Measurements from ENCODE around the gene GFOD2. TPM values are rescaled to one million over a fixed set of nuclear protein-coding genes. Genes with fewer than 3 reads are reported as not detected.

The GFOD2 gene
- total RNA-seq, 1 experiment from 2014 or later, result 23.9 TPM

GRCh38 chr16:67709050-67709449 lies 10.1 kb downstream of the GFOD2 start:
- no peaks in the 10 kb centered on the region for H3K27me3 Mint-ChIP-seq (ENCODE audit: unreplicated experiment)
- H3K9me3 Mint-ChIP-seq (ENCODE audit: low read depth, unreplicated experiment), result no peaks in the 10 kb centered on the region
- CTCF ChIA-PET, result interaction anchor here (0.5 kb wide), 1 partner anchor 94 kb away, joined by 6 read pairs; no protein-coding TSS in a partner anchor
- TF ChIP-seq, protein P1, sequence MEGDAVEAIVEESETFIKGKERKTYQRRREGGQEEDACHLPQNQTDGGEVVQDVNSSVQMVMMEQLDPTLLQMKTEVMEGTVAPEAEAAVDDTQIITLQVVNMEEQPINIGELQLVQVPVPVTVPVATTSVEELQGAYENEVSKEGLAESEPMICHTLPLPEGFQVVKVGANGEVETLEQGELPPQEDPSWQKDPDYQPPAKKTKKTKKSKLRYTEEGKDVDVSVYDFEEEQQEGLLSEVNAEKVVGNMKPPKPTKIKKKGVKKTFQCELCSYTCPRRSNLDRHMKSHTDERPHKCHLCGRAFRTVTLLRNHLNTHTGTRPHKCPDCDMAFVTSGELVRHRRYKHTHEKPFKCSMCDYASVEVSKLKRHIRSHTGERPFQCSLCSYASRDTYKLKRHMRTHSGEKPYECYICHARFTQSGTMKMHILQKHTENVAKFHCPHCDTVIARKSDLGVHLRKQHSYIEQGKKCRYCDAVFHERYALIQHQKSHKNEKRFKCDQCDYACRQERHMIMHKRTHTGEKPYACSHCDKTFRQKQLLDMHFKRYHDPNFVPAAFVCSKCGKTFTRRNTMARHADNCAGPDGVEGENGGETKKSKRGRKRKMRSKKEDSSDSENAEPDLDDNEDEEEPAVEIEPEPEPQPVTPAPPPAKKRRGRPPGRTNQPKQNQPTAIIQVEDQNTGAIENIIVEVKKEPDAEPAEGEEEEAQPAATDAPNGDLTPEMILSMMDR (IDR thresholded peaks at IDR 0.05; ENCODE audit: unreplicated experiment), result no peak
- H3K4me1 Mint-ChIP-seq (ENCODE audit: low read depth, unreplicated experiment), result no peaks in the 10 kb centered on the region
- intact Hi-C loops (cut with micrococcal nuclease; ENCODE audit: unreplicated experiment), result no loop called here
- H3K27ac Mint-ChIP-seq (ENCODE audit: unreplicated experiment), result no peak overlapping the region
- no peak overlapping the region for H3K4me3 Mint-ChIP-seq (ENCODE audit: low read depth, unreplicated experiment)
- no peaks in the 10 kb centered on the region for H3K36me3 Mint-ChIP-seq (ENCODE audit: insufficient read depth, unreplicated experiment)
- BruUV-seq (replicated peaks), result no TSS peak
- DNase-seq, result no peak

- H3K27me3 Mint-ChIP-seq (ENCODE audit: unreplicated experiment), result no peaks in the 10 kb centered on the region
- no peaks in the 10 kb centered on the region for H3K36me3 Mint-ChIP-seq (ENCODE audit: insufficient read depth, unreplicated experiment)
- no peak for DNase-seq
- TF ChIP-seq, protein P1 (IDR thresholded peaks at IDR 0.05; ENCODE audit: unreplicated experiment), result no peak
- intact Hi-C loops (cut with micrococcal nuclease; ENCODE audit: unreplicated experiment), result no loop called here
- no peaks in the 10 kb centered on the region for H3K4me1 Mint-ChIP-seq (ENCODE audit: low read depth, unreplicated experiment)
- CTCF ChIA-PET, result interaction anchor here (1.0 kb wide), 1 partner anchor 48 kb away, joined by 3 read pairs; the partner anchor contains the start of gene ACD
- H3K4me3 Mint-ChIP-seq (ENCODE audit: low read depth, unreplicated experiment), result no peak overlapping the region
- H3K9me3 Mint-ChIP-seq (ENCODE audit: low read depth, unreplicated experiment), result no peaks in the 10 kb centered on the region
- BruUV-seq (replicated peaks), result no TSS peak
- no peak overlapping the region for H3K27ac Mint-ChIP-seq (ENCODE audit: unreplicated experiment)
These were observed 10.7 kb downstream of the GFOD2 start for GRCh38 chr16:67708368-67708771.

DNA sequence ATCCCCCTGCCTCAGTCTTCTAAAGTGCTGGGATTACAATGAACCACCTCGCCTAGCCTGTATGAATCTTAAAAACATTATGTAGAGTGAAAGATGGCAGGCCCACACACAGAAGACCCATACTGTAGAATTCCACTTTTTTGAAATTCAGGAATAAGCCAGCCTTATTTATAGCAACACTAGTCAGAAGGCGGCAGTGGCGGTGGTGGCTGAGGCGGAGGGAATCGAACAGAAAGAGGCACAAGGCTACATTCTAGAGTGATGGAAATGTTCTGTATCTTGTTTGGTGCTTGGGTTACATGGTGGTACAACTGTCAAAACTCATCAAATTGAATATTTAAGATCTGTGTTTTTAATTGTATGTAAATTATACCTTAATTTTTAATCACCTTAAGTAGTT lies 11.3 kb downstream of the GFOD2 start:
- no peak overlapping the region for H3K27ac Mint-ChIP-seq (ENCODE audit: unreplicated experiment)
- TF ChIP-seq, protein P1 (IDR thresholded peaks at IDR 0.05; ENCODE audit: unreplicated experiment), result no peak
- intact Hi-C loops (cut with micrococcal nuclease; ENCODE audit: unreplicated experiment), result no loop called here
- no peaks in the 10 kb centered on the region for H3K27me3 Mint-ChIP-seq (ENCODE audit: unreplicated experiment)
- no peaks in the 10 kb centered on the region for H3K36me3 Mint-ChIP-seq (ENCODE audit: insufficient read depth, unreplicated experiment)
- CTCF ChIA-PET, result interaction anchor here (1.0 kb wide), 1 partner anchor 48 kb away, joined by 3 read pairs; the partner anchor contains the start of gene ACD
- DNase-seq, result no peak
- no peak overlapping the region for H3K4me3 Mint-ChIP-seq (ENCODE audit: low read depth, unreplicated experiment)
- no TSS peak for BruUV-seq (replicated peaks)
- H3K9me3 Mint-ChIP-seq (ENCODE audit: low read depth, unreplicated experiment), result no peaks in the 10 kb centered on the region
- no peaks in the 10 kb centered on the region for H3K4me1 Mint-ChIP-seq (ENCODE audit: low read depth, unreplicated experiment)

- Mint-ChIP-seq H3K4me1 (ENCODE audit: low read depth, unreplicated experiment) (no peaks in the 10 kb centered on the region), H3K27me3 (ENCODE audit: unreplicated experiment) (no peaks in the 10 kb centered on the region), H3K27ac (ENCODE audit: unreplicated experiment) (no peak overlapping the region), H3K9me3 (ENCODE audit: low read depth, unreplicated experiment) (no peaks in the 10 kb centered on the region), H3K36me3 (ENCODE audit: insufficient read depth, unreplicated experiment) (no peaks in the 10 kb centered on the region), H3K4me3 (ENCODE audit: low read depth, unreplicated experiment) (no peak overlapping the region)
- CTCF ChIA-PET, result interaction anchor here (0.7 kb wide), 1 partner anchor 9 kb away, joined by 3 read pairs; no protein-coding TSS in a partner anchor
- TF ChIP-seq, protein P1 (IDR thresholded peaks at IDR 0.05; ENCODE audit: unreplicated experiment), result no peak
- DNase-seq, result no peak
- intact Hi-C loops (cut with micrococcal nuclease; ENCODE audit: unreplicated experiment), result no loop called here
- BruUV-seq (replicated peaks), result no TSS peak
These were observed 11.9 kb downstream of the GFOD2 start for GRCh38 chr16:67707210-67707609.
